HepG2 (cell line): ENCODE measurements around the gene LAMC1. TPM values are rescaled to one million over a fixed set of nuclear protein-coding genes. Genes with fewer than 3 reads are reported as not detected.

ENCODE experiments used
- HMG20A ChIP-seq: IDR thresholded peaks from 2 replicates; pipeline ENCODE4 v1.6.1; 2016; ENCODE audit warnings: borderline replicate concordance
- HMGA1 ChIP-seq: sonication (generic); formaldehyde crosslinking; conservative IDR thresholded peaks from 2 replicates; pipeline ENCODE4 v1.4.0; 2020; ENCODE audit warnings: missing genetic modification reagents
- MED1 ChIP-seq: sonication (generic); formaldehyde crosslinking; IDR thresholded peaks from 2 replicates; pipeline ENCODE4 v1.4.0; 2020; ENCODE audit warnings: missing genetic modification reagents
- MTF2 ChIP-seq: sonication (generic); formaldehyde crosslinking; IDR thresholded peaks from 2 replicates; pipeline ENCODE4 v1.5.0; 2020; ENCODE audit warnings: missing genetic modification reagents, borderline replicate concordance
- PITX1 ChIP-seq: sonication (generic); formaldehyde crosslinking; IDR thresholded peaks from 2 replicates; pipeline ENCODE4 v1.5.1; 2020; ENCODE audit warnings: mild to moderate bottlenecking, missing genetic modification reagents
- SALL2 ChIP-seq: sonication (generic); formaldehyde crosslinking; IDR thresholded peaks from 2 replicates; pipeline ENCODE4 v1.8.1; 2023; ENCODE audit warnings: mild to moderate bottlenecking, missing genetic modification reagents, inconsistent platforms
- SOX13 ChIP-seq, 3 experiments: fragments of 450-650 bp in 1 of 3; sonication (generic) in 1 of 3; formaldehyde crosslinking in 1 of 3; IDR thresholded peaks in 2 of 3; conservative IDR thresholded peaks in 1 of 3; 2 replicates each; pipeline versions ENCODE4 v1.5.0 to v1.6.1; 2016 to 2020; ENCODE audit warnings: antibody characterized with exemption in 1 of 3, mild to moderate bottlenecking in 1 of 3, missing compliant biosample characterization in 1 of 3, missing genetic modification reagents in 1 of 3, moderate library complexity in 1 of 3
- WIZ ChIP-seq: sonication (generic); formaldehyde crosslinking; IDR thresholded peaks from 2 replicates; pipeline ENCODE4 v1.5.1; 2020; ENCODE audit warnings: mild to moderate bottlenecking, missing genetic modification reagents
- ZNF264 ChIP-seq: sonication (generic); formaldehyde crosslinking; IDR thresholded peaks from 2 replicates; pipeline ENCODE4 v1.4.0; 2020; ENCODE audit warnings: missing genetic modification reagents
- ZNF430 ChIP-seq: sonication (generic); formaldehyde crosslinking; IDR thresholded peaks from 2 replicates; pipeline ENCODE4 v1.9.0; 2021; ENCODE audit warnings: mild to moderate bottlenecking, missing genetic modification reagents
- ZNF709 ChIP-seq: sonication (generic); formaldehyde crosslinking; IDR thresholded peaks from 2 replicates; pipeline ENCODE4 v1.5.0; 2020; ENCODE audit warnings: mild to moderate bottlenecking, missing genetic modification reagents
- polyA plus RNA-seq, 8 experiments: library from polyadenylated mRNA; depleted of rRNA in 3 of 8; stranded (reverse) in 7 of 8; unstranded in 1 of 8; fragments of >200 nt; fragmentation: Illumina TruSeq in 4 of 8; extraction: Trizol in 4 of 8; gene quantifications; 2 replicates each; pipeline versions ENCODE4 v1.2.1 to v1.2.3, GENCODE V29; 2011 to 2016; ENCODE audit warnings: low read depth in 4 of 8, missing spikeins in 1 of 8, mixed read lengths in 1 of 8; ENCODE audit not compliant: insufficient read depth in 1 of 8
- total RNA-seq, 5 experiments: library from RNA; depleted of rRNA; stranded (reverse); fragments of >200 nt; fragmentation: Illumina TruSeq; extraction: Trizol; gene quantifications; 2 replicates each; pipeline ENCODE4 v1.2.3, GENCODE V29; 2016; ENCODE audit warnings: low read depth in 1 of 5
- TF ChIP-seq, protein P1 (sequence below): sonication (generic); formaldehyde crosslinking; IDR thresholded peaks from 2 replicates; pipeline ENCODE4 v1.4.0; 2020; ENCODE audit warnings: mild to moderate bottlenecking, missing genetic modification reagents, borderline replicate concordance
- TF ChIP-seq, protein P2 (sequence below): sonication (generic); formaldehyde crosslinking; IDR thresholded peaks from 2 replicates; pipeline ENCODE4 v1.4.0; 2020; ENCODE audit warnings: mild to moderate bottlenecking, missing genetic modification reagents, borderline replicate concordance
- TF ChIP-seq, protein P3 (sequence below): sonication (generic); formaldehyde crosslinking; IDR thresholded peaks from 2 replicates; pipeline ENCODE4 v1.5.0; 2020; ENCODE audit warnings: missing genetic modification reagents
- TF ChIP-seq, protein P4 (sequence below): IDR thresholded peaks from 2 replicates; pipeline ENCODE4 v1.6.1; 2016; ENCODE audit warnings: low read depth, borderline replicate concordance
- TF ChIP-seq, protein P5 (sequence below): sonication (generic); formaldehyde crosslinking; conservative IDR thresholded peaks from 2 replicates; pipeline ENCODE4 v1.4.0; 2020; ENCODE audit warnings: missing genetic modification reagents
- TF ChIP-seq, protein P6 (sequence below): sonication (generic); formaldehyde crosslinking; IDR thresholded peaks from 2 replicates; pipeline ENCODE4 v1.5.0; 2020; ENCODE audit warnings: missing genetic modification reagents, mild to moderate bottlenecking, borderline replicate concordance

Gene LAMC1
- total and polyA plus RNA-seq, 2 of the 13 experiments (the other 11 are each of a cell fraction or from before 2014, with no cell fraction given), result 58.5 to 137 TPM

DNA sequence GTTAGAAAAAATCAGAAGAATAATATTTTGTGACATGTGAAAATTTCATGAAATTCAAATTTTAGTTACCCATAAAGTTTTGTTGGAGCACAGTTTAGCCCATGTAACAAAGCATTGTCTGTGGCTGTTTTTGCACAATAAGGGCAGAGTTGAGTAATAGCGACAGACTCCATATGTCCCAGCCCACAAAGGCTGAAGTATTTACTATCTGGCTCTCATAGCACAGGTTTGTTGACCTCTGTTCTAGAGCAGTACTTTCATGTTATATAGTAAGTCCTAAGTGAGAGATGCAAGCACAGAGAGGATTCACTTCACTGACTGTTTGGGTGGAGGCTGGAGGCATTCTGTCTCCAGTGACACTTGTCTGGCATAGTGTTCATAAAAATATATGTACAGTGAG is 6.8 kb downstream of the LAMC1 start (continued):
- no peak for TF ChIP-seq WIZ (CRISPR knock-in tag)
- no peak for TF ChIP-seq ZNF430 (CRISPR knock-in tag)
- peak; percentile 94 for TF ChIP-seq SOX13 (IDR thresholded peaks at IDR 0.05)
- TF ChIP-seq SOX13 (CRISPR knock-in tag; conservative IDR thresholded peaks at IDR 0.05 in 1 of 2, IDR thresholded peaks at IDR 0.05 in 1 of 2), result peak in 1 of 2 experiments; percentile 99; a peak in 2 of 4 replicates
- TF ChIP-seq, protein P1, sequence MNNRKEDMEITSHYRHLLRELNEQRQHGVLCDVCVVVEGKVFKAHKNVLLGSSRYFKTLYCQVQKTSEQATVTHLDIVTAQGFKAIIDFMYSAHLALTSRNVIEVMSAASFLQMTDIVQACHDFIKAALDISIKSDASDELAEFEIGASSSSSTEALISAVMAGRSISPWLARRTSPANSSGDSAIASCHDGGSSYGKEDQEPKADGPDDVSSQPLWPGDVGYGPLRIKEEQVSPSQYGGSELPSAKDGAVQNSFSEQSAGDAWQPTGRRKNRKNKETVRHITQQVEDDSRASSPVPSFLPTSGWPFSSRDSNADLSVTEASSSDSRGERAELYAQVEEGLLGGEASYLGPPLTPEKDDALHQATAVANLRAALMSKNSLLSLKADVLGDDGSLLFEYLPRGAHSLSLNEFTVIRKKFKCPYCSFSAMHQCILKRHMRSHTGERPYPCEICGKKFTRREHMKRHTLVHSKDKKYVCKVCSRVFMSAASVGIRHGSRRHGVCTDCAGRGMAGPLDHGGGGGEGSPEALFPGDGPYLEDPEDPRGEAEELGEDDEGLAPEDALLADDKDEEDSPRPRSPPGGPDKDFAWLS (CRISPR knock-in tag), result no peak
- TF ChIP-seq SALL2 (CRISPR knock-in tag), result no peak
- peak; percentile 85 for TF ChIP-seq MED1 (CRISPR knock-in tag)
- no peak; the same call in 1 of the 2 replicates for TF ChIP-seq ZNF264 (CRISPR knock-in tag)
- TF ChIP-seq, protein P2, sequence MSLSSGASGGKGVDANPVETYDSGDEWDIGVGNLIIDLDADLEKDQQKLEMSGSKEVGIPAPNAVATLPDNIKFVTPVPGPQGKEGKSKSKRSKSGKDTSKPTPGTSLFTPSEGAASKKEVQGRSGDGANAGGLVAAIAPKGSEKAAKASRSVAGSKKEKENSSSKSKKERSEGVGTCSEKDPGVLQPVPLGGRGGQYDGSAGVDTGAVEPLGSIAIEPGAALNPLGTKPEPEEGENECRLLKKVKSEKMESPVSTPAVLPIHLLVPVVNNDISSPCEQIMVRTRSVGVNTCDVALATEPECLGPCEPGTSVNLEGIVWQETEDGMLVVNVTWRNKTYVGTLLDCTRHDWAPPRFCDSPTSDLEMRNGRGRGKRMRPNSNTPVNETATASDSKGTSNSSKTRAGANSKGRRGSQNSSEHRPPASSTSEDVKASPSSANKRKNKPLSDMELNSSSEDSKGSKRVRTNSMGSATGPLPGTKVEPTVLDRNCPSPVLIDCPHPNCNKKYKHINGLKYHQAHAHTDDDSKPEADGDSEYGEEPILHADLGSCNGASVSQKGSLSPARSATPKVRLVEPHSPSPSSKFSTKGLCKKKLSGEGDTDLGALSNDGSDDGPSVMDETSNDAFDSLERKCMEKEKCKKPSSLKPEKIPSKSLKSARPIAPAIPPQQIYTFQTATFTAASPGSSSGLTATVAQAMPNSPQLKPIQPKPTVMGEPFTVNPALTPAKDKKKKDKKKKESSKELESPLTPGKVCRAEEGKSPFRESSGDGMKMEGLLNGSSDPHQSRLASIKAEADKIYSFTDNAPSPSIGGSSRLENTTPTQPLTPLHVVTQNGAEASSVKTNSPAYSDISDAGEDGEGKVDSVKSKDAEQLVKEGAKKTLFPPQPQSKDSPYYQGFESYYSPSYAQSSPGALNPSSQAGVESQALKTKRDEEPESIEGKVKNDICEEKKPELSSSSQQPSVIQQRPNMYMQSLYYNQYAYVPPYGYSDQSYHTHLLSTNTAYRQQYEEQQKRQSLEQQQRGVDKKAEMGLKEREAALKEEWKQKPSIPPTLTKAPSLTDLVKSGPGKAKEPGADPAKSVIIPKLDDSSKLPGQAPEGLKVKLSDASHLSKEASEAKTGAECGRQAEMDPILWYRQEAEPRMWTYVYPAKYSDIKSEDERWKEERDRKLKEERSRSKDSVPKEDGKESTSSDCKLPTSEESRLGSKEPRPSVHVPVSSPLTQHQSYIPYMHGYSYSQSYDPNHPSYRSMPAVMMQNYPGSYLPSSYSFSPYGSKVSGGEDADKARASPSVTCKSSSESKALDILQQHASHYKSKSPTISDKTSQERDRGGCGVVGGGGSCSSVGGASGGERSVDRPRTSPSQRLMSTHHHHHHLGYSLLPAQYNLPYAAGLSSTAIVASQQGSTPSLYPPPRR (CRISPR knock-in tag), result peak; percentile 63; the same call in 1 of the 2 replicates
- TF ChIP-seq, protein P3, sequence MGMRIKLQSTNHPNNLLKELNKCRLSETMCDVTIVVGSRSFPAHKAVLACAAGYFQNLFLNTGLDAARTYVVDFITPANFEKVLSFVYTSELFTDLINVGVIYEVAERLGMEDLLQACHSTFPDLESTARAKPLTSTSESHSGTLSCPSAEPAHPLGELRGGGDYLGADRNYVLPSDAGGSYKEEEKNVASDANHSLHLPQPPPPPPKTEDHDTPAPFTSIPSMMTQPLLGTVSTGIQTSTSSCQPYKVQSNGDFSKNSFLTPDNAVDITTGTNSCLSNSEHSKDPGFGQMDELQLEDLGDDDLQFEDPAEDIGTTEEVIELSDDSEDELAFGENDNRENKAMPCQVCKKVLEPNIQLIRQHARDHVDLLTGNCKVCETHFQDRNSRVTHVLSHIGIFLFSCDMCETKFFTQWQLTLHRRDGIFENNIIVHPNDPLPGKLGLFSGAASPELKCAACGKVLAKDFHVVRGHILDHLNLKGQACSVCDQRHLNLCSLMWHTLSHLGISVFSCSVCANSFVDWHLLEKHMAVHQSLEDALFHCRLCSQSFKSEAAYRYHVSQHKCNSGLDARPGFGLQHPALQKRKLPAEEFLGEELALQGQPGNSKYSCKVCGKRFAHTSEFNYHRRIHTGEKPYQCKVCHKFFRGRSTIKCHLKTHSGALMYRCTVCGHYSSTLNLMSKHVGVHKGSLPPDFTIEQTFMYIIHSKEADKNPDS (CRISPR knock-in tag), result peak; percentile 99
- TF ChIP-seq, protein P4, sequence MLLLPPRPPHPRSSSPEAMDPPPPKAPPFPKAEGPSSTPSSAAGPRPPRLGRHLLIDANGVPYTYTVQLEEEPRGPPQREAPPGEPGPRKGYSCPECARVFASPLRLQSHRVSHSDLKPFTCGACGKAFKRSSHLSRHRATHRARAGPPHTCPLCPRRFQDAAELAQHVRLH (CRISPR knock-in tag), result no peak; the same call in 1 of the 2 replicates
- TF ChIP-seq, protein P5, sequence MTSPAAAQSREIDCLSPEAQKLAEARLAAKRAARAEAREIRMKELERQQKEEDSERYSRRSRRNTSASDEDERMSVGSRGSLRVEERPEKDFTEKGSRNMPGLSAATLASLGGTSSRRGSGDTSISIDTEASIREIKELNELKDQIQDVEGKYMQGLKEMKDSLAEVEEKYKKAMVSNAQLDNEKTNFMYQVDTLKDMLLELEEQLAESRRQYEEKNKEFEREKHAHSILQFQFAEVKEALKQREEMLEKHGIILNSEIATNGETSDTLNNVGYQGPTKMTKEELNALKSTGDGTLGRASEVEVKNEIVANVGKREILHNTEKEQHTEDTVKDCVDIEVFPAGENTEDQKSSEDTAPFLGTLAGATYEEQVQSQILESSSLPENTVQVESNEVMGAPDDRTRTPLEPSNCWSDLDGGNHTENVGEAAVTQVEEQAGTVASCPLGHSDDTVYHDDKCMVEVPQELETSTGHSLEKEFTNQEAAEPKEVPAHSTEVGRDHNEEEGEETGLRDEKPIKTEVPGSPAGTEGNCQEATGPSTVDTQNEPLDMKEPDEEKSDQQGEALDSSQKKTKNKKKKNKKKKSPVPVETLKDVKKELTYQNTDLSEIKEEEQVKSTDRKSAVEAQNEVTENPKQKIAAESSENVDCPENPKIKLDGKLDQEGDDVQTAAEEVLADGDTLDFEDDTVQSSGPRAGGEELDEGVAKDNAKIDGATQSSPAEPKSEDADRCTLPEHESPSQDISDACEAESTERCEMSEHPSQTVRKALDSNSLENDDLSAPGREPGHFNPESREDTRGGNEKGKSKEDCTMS (CRISPR knock-in tag), result no peak
- TF ChIP-seq ZNF709 (CRISPR knock-in tag), result no peak
- no peak for TF ChIP-seq HMGA1 (CRISPR knock-in tag)
- TF ChIP-seq PITX1, result peak; percentile 49; the same call in 1 of the 2 replicates
- no peak for TF ChIP-seq MTF2
- peak; percentile 88 for TF ChIP-seq HMG20A (CRISPR knock-in tag)
- TF ChIP-seq, protein P6, sequence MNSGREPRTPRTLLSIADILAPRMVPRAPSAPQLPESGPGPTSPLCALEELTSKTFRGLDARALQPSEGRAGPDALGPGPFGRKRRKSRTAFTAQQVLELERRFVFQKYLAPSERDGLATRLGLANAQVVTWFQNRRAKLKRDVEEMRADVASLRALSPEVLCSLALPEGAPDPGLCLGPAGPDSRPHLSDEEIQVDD (CRISPR knock-in tag), result no peak
